ENCODE data around the gene ISLR2. TPM values are rescaled to one million over a fixed set of nuclear protein-coding genes. Genes with fewer than 3 reads are reported as not detected.

The ISLR2 gene
- total RNA-seq, 3 donors from 2014 or later = not detected

- H3K4me1 Mint-ChIP-seq (ENCODE audit: low read depth) = peaks cover 2% of the 10 kb centered on the region
- no peaks in the 10 kb centered on the region for H3K36me3 Mint-ChIP-seq (ENCODE audit: insufficient read depth)
- H3K27me3 Mint-ChIP-seq (ENCODE audit: low read depth) = peaks cover 61% of the 10 kb centered on the region
- H3K9me3 Mint-ChIP-seq = no peaks in the 10 kb centered on the region
- no peak overlapping the region for H3K4me3 Mint-ChIP-seq
- DNase-seq = no peak
- ATAC-seq = no peak
Measured at GRCh38 chr15:74123131-74123429, 7.3 kb upstream of the ISLR2 start.

GRCh38 chr15:74123658-74124057 is 6.7 kb upstream of the ISLR2 start:
- H3K36me3 Mint-ChIP-seq (ENCODE audit: insufficient read depth) = no peaks in the 10 kb centered on the region
- H3K27me3 Mint-ChIP-seq (ENCODE audit: low read depth) = peaks cover 62% of the 10 kb centered on the region
- peaks cover 4% of the 10 kb centered on the region for H3K4me1 Mint-ChIP-seq (ENCODE audit: low read depth)
- no peak for DNase-seq
- no peaks in the 10 kb centered on the region for H3K9me3 Mint-ChIP-seq
- ATAC-seq = no peak
- H3K4me3 Mint-ChIP-seq = no peak overlapping the region

GRCh38 chr15:74124196-74124595 is 6.2 kb upstream of the ISLR2 start:
- Mint-ChIP-seq H3K9me3 (no peaks in the 10 kb centered on the region), H3K36me3 (ENCODE audit: insufficient read depth) (no peaks in the 10 kb centered on the region), H3K4me3 (no peak overlapping the region), H3K27me3 (ENCODE audit: low read depth) (peaks cover 67% of the 10 kb centered on the region), H3K4me1 (ENCODE audit: low read depth) (peaks cover 7% of the 10 kb centered on the region)
- ATAC-seq = no peak
- no peak for DNase-seq

- Mint-ChIP-seq H3K9me3 (no peaks in the 10 kb centered on the region), H3K4me3 (no peak overlapping the region), H3K36me3 (ENCODE audit: insufficient read depth) (no peaks in the 10 kb centered on the region), H3K4me1 (ENCODE audit: low read depth) (peaks cover 12% of the 10 kb centered on the region), H3K27me3 (ENCODE audit: low read depth) (peaks cover 72% of the 10 kb centered on the region)
- no peak for ATAC-seq
- no peak for DNase-seq
Measured at GRCh38 chr15:74124759-74125158, 5.6 kb upstream of the ISLR2 start.

GRCh38 chr15:74127255-74127953 is 3.0 kb upstream of the ISLR2 start:
- Mint-ChIP-seq H3K4me3 (no peak overlapping the region), H3K4me1 (ENCODE audit: low read depth) (peaks cover 20% of the 10 kb centered on the region), H3K27me3 (ENCODE audit: low read depth) (peaks cover 82% of the 10 kb centered on the region), H3K9me3 (no peaks in the 10 kb centered on the region), H3K36me3 (ENCODE audit: insufficient read depth) (no peaks in the 10 kb centered on the region)
- ATAC-seq (peak; percentile 92 to 94), DNase-seq (peak; percentile 81)

DNA sequence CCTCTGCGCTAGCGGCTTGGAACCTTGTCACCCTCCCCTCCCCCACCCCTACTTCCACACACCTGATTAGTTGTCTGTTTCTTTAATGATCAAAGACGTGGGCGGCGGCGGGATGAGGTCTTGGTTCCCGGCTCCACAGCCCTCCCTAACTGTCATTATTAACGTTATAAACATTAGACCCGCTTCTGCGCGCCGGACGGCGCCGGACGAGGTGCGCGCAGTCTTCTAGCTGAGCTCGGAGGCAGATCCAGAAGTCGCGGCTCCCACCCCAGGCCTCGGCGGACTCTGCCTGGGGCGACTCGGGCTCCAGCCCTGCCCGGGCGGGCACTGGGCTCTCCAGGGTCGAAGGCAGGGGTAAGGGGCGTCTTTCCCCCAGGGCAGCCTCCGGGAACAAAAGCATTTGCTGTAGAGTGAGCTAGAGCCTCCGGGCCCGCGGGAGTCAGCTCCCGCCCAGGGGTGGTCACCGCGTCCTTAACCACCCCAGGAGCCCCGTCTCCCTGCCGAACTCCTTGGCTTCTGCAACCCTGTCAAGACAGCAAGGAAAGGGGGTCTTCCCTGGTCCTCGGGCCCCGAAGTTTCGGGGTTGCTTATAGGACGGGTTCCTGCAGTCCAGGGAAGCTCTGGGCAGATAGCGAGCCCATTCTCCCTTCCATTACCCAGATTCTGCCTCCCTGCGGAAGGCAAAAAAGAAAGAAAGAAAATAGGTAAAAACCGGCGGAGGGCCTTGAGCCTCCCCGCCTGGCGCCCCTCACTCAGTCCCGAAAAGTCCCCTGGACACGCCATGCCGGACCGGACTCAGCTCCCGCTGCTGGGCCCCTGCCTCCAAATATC is 2.2 kb upstream of the ISLR2 start:
- peaks cover 85% of the 10 kb centered on the region for H3K27me3 Mint-ChIP-seq (ENCODE audit: low read depth)
- ATAC-seq (peak; percentile 24 to 29), DNase-seq (no peak)
- H3K36me3 Mint-ChIP-seq (ENCODE audit: insufficient read depth) = no peaks in the 10 kb centered on the region
- peak overlapping the region; percentile 33 for H3K4me3 Mint-ChIP-seq
- H3K4me1 Mint-ChIP-seq (ENCODE audit: low read depth) = peaks cover 20% of the 10 kb centered on the region
- H3K9me3 Mint-ChIP-seq = no peaks in the 10 kb centered on the region

GRCh38 chr15:74128785-74129585 is 1.4 kb upstream of the ISLR2 start:
- Mint-ChIP-seq H3K4me1 (ENCODE audit: low read depth) (peaks cover 20% of the 10 kb centered on the region), H3K4me3 (no peak overlapping the region)

GRCh38 chr15:74129586-74130154 is 716 bp upstream of the ISLR2 start:
- peaks cover 81% of the 10 kb centered on the region for H3K27me3 Mint-ChIP-seq (ENCODE audit: low read depth)
- peaks cover 22% of the 10 kb centered on the region for H3K4me1 Mint-ChIP-seq (ENCODE audit: low read depth)
- H3K36me3 Mint-ChIP-seq (ENCODE audit: insufficient read depth) = no peaks in the 10 kb centered on the region
- DNase-seq (no peak), ATAC-seq (no peak)
- no peak overlapping the region for H3K4me3 Mint-ChIP-seq
- H3K9me3 Mint-ChIP-seq = no peaks in the 10 kb centered on the region

More at GRCh38 chr15:74128785-74129585, 1.4 kb upstream of the ISLR2 start:
- ATAC-seq (no peak), DNase-seq (no peak)
- Mint-ChIP-seq H3K27me3 (ENCODE audit: low read depth) (peaks cover 83% of the 10 kb centered on the region), H3K36me3 (ENCODE audit: insufficient read depth) (no peaks in the 10 kb centered on the region), H3K9me3 (no peaks in the 10 kb centered on the region)

- Mint-ChIP-seq H3K27me3 (ENCODE audit: low read depth) (peaks cover 84% of the 10 kb centered on the region), H3K36me3 (ENCODE audit: insufficient read depth) (no peaks in the 10 kb centered on the region), H3K9me3 (no peaks in the 10 kb centered on the region), H3K4me3 (no peak overlapping the region), H3K4me1 (ENCODE audit: low read depth) (peaks cover 32% of the 10 kb centered on the region)
- ATAC-seq (no peak), DNase-seq (no peak)
Measured at GRCh38 chr15:74130849-74131627, 652 bp downstream of the ISLR2 start.

GRCh38 chr15:74131628-74132413 is 1.4 kb downstream of the ISLR2 start:
- Mint-ChIP-seq H3K36me3 (ENCODE audit: insufficient read depth) (no peaks in the 10 kb centered on the region), H3K4me3 (no peak overlapping the region)

DNA sequence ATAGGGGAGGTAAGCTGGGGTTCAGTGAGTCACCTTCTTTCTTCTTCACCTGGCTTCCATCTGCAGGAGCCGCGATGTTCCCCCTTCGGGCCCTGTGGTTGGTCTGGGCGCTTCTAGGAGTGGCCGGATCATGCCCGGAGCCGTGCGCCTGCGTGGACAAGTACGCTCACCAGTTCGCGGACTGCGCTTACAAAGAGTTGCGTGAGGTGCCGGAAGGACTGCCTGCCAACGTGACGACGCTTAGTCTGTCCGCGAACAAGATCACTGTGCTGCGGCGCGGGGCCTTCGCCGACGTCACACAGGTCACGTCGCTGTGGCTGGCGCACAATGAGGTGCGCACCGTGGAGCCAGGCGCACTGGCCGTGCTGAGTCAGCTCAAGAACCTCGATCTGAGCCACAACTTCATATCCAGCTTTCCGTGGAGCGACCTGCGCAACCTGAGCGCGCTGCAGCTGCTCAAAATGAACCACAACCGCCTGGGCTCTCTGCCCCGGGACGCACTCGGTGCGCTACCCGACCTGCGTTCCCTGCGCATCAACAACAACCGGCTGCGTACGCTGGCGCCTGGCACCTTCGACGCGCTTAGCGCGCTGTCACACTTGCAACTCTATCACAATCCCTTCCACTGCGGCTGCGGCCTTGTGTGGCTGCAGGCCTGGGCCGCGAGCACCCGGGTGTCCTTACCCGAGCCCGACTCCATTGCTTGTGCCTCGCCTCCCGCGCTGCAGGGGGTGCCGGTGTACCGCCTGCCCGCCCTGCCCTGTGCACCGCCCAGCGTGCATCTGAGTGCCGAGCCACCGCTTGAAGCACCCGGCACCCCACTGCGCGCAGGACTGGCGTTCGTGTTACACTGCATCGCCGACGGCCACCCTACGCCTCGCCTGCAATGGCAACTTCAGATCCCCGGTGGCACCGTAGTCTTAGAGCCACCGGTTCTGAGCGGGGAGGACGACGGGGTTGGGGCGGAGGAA is 2.6 kb downstream of the ISLR2 start:
- DNase-seq = no peak
- Mint-ChIP-seq H3K9me3 (no peaks in the 10 kb centered on the region), H3K4me3 (no peak overlapping the region), H3K27me3 (ENCODE audit: low read depth) (peaks cover 86% of the 10 kb centered on the region), H3K4me1 (ENCODE audit: low read depth) (peaks cover 39% of the 10 kb centered on the region), H3K36me3 (ENCODE audit: insufficient read depth) (no peaks in the 10 kb centered on the region)
- no peak for ATAC-seq

More at GRCh38 chr15:74131628-74132413, 1.4 kb downstream of the ISLR2 start:
- Mint-ChIP-seq H3K9me3 (no peaks in the 10 kb centered on the region), H3K27me3 (ENCODE audit: low read depth) (peaks cover 87% of the 10 kb centered on the region), H3K4me1 (ENCODE audit: low read depth) (peaks cover 36% of the 10 kb centered on the region)
- DNase-seq (no peak), ATAC-seq (no peak)

DNA sequence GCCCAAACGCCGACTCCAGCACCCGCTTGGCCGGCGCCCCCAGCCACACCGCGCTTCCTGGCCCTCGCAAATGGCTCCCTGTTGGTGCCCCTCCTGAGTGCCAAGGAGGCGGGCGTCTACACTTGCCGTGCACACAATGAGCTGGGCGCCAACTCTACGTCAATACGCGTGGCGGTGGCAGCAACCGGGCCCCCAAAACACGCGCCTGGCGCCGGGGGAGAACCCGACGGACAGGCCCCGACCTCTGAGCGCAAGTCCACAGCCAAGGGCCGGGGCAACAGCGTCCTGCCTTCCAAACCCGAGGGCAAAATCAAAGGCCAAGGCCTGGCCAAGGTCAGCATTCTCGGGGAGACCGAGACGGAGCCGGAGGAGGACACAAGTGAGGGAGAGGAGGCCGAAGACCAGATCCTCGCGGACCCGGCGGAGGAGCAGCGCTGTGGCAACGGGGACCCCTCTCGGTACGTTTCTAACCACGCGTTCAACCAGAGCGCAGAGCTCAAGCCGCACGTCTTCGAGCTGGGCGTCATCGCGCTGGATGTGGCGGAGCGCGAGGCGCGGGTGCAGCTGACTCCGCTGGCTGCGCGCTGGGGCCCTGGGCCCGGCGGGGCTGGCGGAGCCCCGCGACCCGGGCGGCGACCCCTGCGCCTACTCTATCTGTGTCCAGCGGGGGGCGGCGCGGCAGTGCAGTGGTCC is 3.5 kb downstream of the ISLR2 start:
- peaks cover 36% of the 10 kb centered on the region for H3K4me1 Mint-ChIP-seq (ENCODE audit: low read depth)

More for the DNA sequence above, 3.5 kb downstream of the ISLR2 start:
- H3K4me3 Mint-ChIP-seq = no peak overlapping the region
- ATAC-seq (no peak), DNase-seq (no peak)
- peaks cover 88% of the 10 kb centered on the region for H3K27me3 Mint-ChIP-seq (ENCODE audit: low read depth)
- H3K36me3 Mint-ChIP-seq (ENCODE audit: insufficient read depth) = no peaks in the 10 kb centered on the region
- H3K9me3 Mint-ChIP-seq = no peaks in the 10 kb centered on the region

All from activated T-cell treated with anti-CD3 and anti-CD28 coated beads, Interleukin-2, amount 50 U/mL, for 4 hours (primary cell).